Colonic mucosa (tissue), 4 donors: ENCODE data around the gene SLC1A4. TPM values are rescaled to one million over a fixed set of nuclear protein-coding genes. Genes with fewer than 3 reads are reported as not detected.
"Not testable (repeated sequence)": the region's sequence is repeated elsewhere in the genome, so short reads cannot be mapped to it uniquely, and the experiment has no call there.

Experiments used
- DNase-seq: peaks from one replicate; pipeline ENCODE4 v3.0.0-alpha.2; 2020
- H3K27ac ChIP-seq: fragments of 200-600 bp; one replicate; pipeline ENCODE4 v1.8.0; 2021
- H3K27me3 ChIP-seq: fragments of 200-600 bp; one replicate; pipeline ENCODE4 v1.8.0; 2021
- H3K36me3 ChIP-seq: fragments of 200-600 bp; one replicate; pipeline ENCODE4 v1.8.0; 2021
- H3K4me1 ChIP-seq: fragments of 200-600 bp; one replicate; pipeline ENCODE4 v1.8.0; 2021; ENCODE audit warnings: mild to moderate bottlenecking
- H3K4me3 ChIP-seq: fragments of 200-600 bp; one replicate; pipeline ENCODE4 v1.8.0; 2021
- H3K9ac ChIP-seq, 2 donors: one replicate each; pipeline ENCODE4 v1.7.0; 2013; ENCODE audit warnings: control low read depth in 2 of 2, low read depth in 2 of 2, low read length in 2 of 2
- H3K9me3 ChIP-seq: fragments of 200-600 bp; one replicate; pipeline ENCODE4 v1.8.0; 2021
- intact Hi-C: fragments of 100-400 bp; cut with DNase I; formaldehyde crosslinking; loops from one replicate; pipeline ENCODE4 v1.14.1; 2022
- total RNA-seq, 2 donors: library from RNA; stranded (reverse); fragmentation: NEBNext Ultra II Directional in 1 of 2; extraction: Animal tissue kit (Norgen Biotek cat#: 25700) in 1 of 2; gene quantifications; one replicate each; pipeline ENCODE4 v1.2.1, GENCODE V29; 2021
- TF ChIP-seq, protein P1 (sequence below): fragments of 200-600 bp; IDR thresholded peaks from one replicate; pipeline ENCODE4 v1.8.0; 2022; ENCODE audit warnings: antibody characterized with exemption, mild to moderate bottlenecking
- donor health status: healthy.
- donor health status: DM: no; HTN: no; CAD: no.
- donor health status: DM: no; HTN: no; CAD: no.

SLC1A4 gene
- total RNA-seq, 2 donors from 2014 or later = 13.7 to 32.4 TPM

- intact Hi-C loops = no loop called here
- no peak overlapping the region for H3K4me3 ChIP-seq
- no peaks in the 10 kb centered on the region for H3K4me1 ChIP-seq
- no peak overlapping the region for H3K9ac ChIP-seq
- H3K9me3 ChIP-seq = no peaks in the 10 kb centered on the region
- H3K36me3 ChIP-seq = no peaks in the 10 kb centered on the region
- no peak overlapping the region for H3K27ac ChIP-seq
- TF ChIP-seq, protein P1, sequence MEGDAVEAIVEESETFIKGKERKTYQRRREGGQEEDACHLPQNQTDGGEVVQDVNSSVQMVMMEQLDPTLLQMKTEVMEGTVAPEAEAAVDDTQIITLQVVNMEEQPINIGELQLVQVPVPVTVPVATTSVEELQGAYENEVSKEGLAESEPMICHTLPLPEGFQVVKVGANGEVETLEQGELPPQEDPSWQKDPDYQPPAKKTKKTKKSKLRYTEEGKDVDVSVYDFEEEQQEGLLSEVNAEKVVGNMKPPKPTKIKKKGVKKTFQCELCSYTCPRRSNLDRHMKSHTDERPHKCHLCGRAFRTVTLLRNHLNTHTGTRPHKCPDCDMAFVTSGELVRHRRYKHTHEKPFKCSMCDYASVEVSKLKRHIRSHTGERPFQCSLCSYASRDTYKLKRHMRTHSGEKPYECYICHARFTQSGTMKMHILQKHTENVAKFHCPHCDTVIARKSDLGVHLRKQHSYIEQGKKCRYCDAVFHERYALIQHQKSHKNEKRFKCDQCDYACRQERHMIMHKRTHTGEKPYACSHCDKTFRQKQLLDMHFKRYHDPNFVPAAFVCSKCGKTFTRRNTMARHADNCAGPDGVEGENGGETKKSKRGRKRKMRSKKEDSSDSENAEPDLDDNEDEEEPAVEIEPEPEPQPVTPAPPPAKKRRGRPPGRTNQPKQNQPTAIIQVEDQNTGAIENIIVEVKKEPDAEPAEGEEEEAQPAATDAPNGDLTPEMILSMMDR = no peak
- H3K27me3 ChIP-seq = no peaks in the 10 kb centered on the region
- DNase-seq = no peak
Observed at GRCh38 chr2:64955467-64955866, 33.7 kb upstream of the SLC1A4 start.

GRCh38 chr2:64957109-64957903 is 31.9 kb upstream of the SLC1A4 start:
- intact Hi-C loops = no loop called here
- Histone ChIP-seq H3K4me3 (no peak overlapping the region), H3K9me3 (no peaks in the 10 kb centered on the region), H3K27me3 (no peaks in the 10 kb centered on the region), H3K27ac (no peak overlapping the region), H3K4me1 (no peaks in the 10 kb centered on the region), H3K36me3 (no peaks in the 10 kb centered on the region), H3K9ac (no peak overlapping the region)
- DNase-seq = no peak
- TF ChIP-seq, protein P1 = no peak

DNA sequence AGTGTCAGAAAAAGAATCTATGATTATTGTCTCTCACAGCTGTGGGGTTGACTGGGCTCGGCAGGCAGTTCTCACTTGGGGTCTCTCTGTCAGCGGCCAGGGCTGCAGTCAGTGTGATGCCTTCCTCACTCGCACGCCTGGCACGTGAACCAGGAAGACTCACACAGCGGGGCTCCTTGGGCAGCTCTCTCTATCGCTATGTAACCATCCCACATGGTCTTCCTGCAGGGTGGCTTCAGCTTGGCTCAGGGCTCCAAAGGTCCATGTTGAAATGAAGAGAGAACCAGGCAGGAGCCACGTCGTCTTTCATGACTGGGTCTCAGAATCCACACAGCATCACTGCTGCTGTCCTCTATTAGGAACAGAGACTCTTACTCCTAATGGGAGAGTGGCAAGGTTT is 30.6 kb upstream of the SLC1A4 start:
- no peak for DNase-seq
- H3K9ac ChIP-seq = no peak overlapping the region
- no peaks in the 10 kb centered on the region for H3K9me3 ChIP-seq
- no peak overlapping the region for H3K27ac ChIP-seq
- TF ChIP-seq, protein P1 = no peak
- no peaks in the 10 kb centered on the region for H3K27me3 ChIP-seq
- no peak overlapping the region for H3K4me3 ChIP-seq
- H3K4me1 ChIP-seq = no peaks in the 10 kb centered on the region
- H3K36me3 ChIP-seq = no peaks in the 10 kb centered on the region
- intact Hi-C loops = no loop called here

GRCh38 chr2:64960819-64961218 is 28.4 kb upstream of the SLC1A4 start:
- Histone ChIP-seq H3K36me3 (no peaks in the 10 kb centered on the region), H3K4me3 (no peak overlapping the region), H3K9me3 (no peaks in the 10 kb centered on the region), H3K27me3 (no peaks in the 10 kb centered on the region), H3K9ac (no peak overlapping the region), H3K27ac (no peak overlapping the region), H3K4me1 (no peaks in the 10 kb centered on the region)
- intact Hi-C loops = no loop called here
- DNase-seq = no peak
- TF ChIP-seq, protein P1 = no peak

DNA sequence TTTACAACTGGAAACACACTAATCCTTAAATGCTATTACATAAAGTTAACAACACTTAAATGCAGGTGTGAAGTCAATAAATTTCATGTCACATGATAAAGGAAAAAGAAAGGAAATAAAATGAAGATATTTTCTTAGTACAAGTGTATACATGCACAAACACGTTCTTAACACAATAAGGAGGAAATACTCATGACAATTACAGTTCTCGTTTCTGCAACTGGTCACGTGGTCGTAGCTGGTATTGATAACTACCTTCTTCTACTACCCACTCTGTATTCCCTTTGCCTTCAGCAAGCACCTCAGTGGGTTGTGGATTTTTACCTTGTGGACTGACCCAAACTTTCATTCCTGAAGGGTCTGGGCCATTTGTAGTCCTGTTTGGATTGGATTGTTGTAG is 26.1 kb upstream of the SLC1A4 start:
- not testable (repeated sequence) for DNase-seq, H3K4me3 ChIP-seq, H3K4me1 ChIP-seq

GRCh38 chr2:64963719-64964118 is 25.5 kb upstream of the SLC1A4 start:
- no peak overlapping the region for H3K4me3 ChIP-seq
- no peak overlapping the region for H3K9ac ChIP-seq
- H3K4me1 ChIP-seq = no peaks in the 10 kb centered on the region
- no peak overlapping the region for H3K27ac ChIP-seq
- H3K9me3 ChIP-seq = no peaks in the 10 kb centered on the region
- intact Hi-C loops = no loop called here
- H3K36me3 ChIP-seq = no peaks in the 10 kb centered on the region
- no peak for DNase-seq
- H3K27me3 ChIP-seq = no peaks in the 10 kb centered on the region
- TF ChIP-seq, protein P1 = no peak

More for the DNA sequence above, 26.1 kb upstream of the SLC1A4 start:
- intact Hi-C loops, H3K9ac ChIP-seq, H3K27me3 ChIP-seq, H3K9me3 ChIP-seq, H3K36me3 ChIP-seq, H3K27ac ChIP-seq: not testable (repeated sequence)
